WTC11 (cell line): ENCODE results near the gene MYPOP. TPM values are rescaled to one million over a fixed set of nuclear protein-coding genes. Genes with fewer than 3 reads are reported as not detected.
A peak's percentile ranks its signal among the peaks of the same experiment; 100 is the strongest.
"Not testable (repeated sequence)": the region's sequence is repeated elsewhere in the genome, so short reads cannot be mapped to it uniquely, and the experiment has no call there.

ENCODE experiments used
- ATAC-seq: fragments of 200-7000 bp; cut with Tn5 transposase; 2 replicates; pipeline ENCODE4 v1.10.0; 2021; ENCODE audit warnings: mild to moderate bottlenecking, moderate library complexity
- CTCF ChIA-PET: fragments of 300-600 bp; sonication (Branson Sonifier 250); formaldehyde crosslinking; loops from one replicate; lab custom pipeline; 2021; ENCODE audit warnings: antibody characterized with exemption; lab: Charles Lee
- POLR2A ChIA-PET: fragments of 350-600 bp; sonication (Branson Sonifier 250); formaldehyde crosslinking; loops from one replicate; lab custom pipeline; 2021; ENCODE audit warnings: antibody characterized with exemption; lab: Charles Lee
- DNase-seq: peaks from one replicate; pipeline ENCODE4 v3.0.0; 2021; ENCODE audit warnings: low spot score
- H3K27ac Mint-ChIP-seq: 2 replicates; pipeline ENCODE4 v1.8.0; 2021; ENCODE audit warnings: mixed read lengths
- H3K27me3 Mint-ChIP-seq: 2 replicates; pipeline ENCODE4 v1.8.0; 2021; ENCODE audit warnings: low read depth, mild to moderate bottlenecking, moderate library complexity, mixed read lengths
- H3K36me3 Mint-ChIP-seq: 2 replicates; pipeline ENCODE4 v1.8.0; 2021; ENCODE audit warnings: mixed read lengths
- H3K4me1 Mint-ChIP-seq: 2 replicates; pipeline ENCODE4 v1.8.0; 2022; ENCODE audit warnings: mixed read lengths
- H3K4me3 Mint-ChIP-seq: 2 replicates; pipeline ENCODE4 v1.8.0; 2021; ENCODE audit warnings: mild to moderate bottlenecking, moderate library complexity, mixed read lengths
- H3K9me3 Mint-ChIP-seq: 2 replicates; pipeline ENCODE4 v1.8.0; 2021; ENCODE audit warnings: mixed read lengths
- ATF3 ChIP-seq: sonication (generic); formaldehyde crosslinking; conservative IDR thresholded peaks from 2 replicates; pipeline ENCODE4 v1.8.1; 2022; ENCODE audit warnings: mild to moderate bottlenecking, missing genetic modification reagents
- CREB1 ChIP-seq: sonication (generic); formaldehyde crosslinking; IDR thresholded peaks from 2 replicates; pipeline ENCODE4 v1.8.0; 2023; ENCODE audit warnings: mild to moderate bottlenecking, missing genetic modification reagents
- HMGXB4 ChIP-seq: sonication (generic); formaldehyde crosslinking; IDR thresholded peaks from 2 replicates; pipeline ENCODE4 v1.8.1; 2023; ENCODE audit warnings: mild to moderate bottlenecking, moderate library complexity, missing genetic modification reagents
- KAT7 ChIP-seq: sonication (generic); formaldehyde crosslinking; IDR thresholded peaks from 2 replicates; pipeline ENCODE4 v1.8.1; 2023; ENCODE audit warnings: missing genetic modification reagents, mild to moderate bottlenecking, borderline replicate concordance
- MXD4 ChIP-seq: fragments of 250-450 bp; sonication (Bioruptor Pico); IDR thresholded peaks from 2 replicates; pipeline ENCODE4 v1.8.0; 2021; ENCODE audit warnings: mild to moderate bottlenecking, moderate library complexity, borderline replicate concordance
- PREB ChIP-seq: sonication (generic); formaldehyde crosslinking; IDR thresholded peaks from 2 replicates; pipeline ENCODE4 v1.8.1; 2022; ENCODE audit warnings: mild to moderate bottlenecking, missing genetic modification reagents, moderate library complexity, borderline replicate concordance
- RELA ChIP-seq: sonication (generic); formaldehyde crosslinking; IDR thresholded peaks from 2 replicates; pipeline ENCODE4 v1.8.1; 2022; ENCODE audit warnings: missing genetic modification reagents, mild to moderate bottlenecking, borderline replicate concordance
- SMAD4 ChIP-seq: sonication (generic); formaldehyde crosslinking; IDR thresholded peaks from 2 replicates; pipeline ENCODE4 v1.8.0; 2022; ENCODE audit warnings: mild to moderate bottlenecking, missing genetic modification reagents
- TEAD4 ChIP-seq: sonication (generic); formaldehyde crosslinking; IDR thresholded peaks from 2 replicates; pipeline ENCODE4 v1.8.0; 2022; ENCODE audit warnings: mild to moderate bottlenecking, missing genetic modification reagents
- ZBTB21 ChIP-seq: sonication (generic); formaldehyde crosslinking; IDR thresholded peaks from 2 replicates; pipeline ENCODE4 v1.8.1; 2023; ENCODE audit warnings: mild to moderate bottlenecking, missing genetic modification reagents, borderline replicate concordance
- ZBTB43 ChIP-seq: sonication (generic); formaldehyde crosslinking; IDR thresholded peaks from 2 replicates; pipeline ENCODE4 v1.8.1; 2023; ENCODE audit warnings: mild to moderate bottlenecking, missing genetic modification reagents
- ZNF121 ChIP-seq: sonication (generic); formaldehyde crosslinking; IDR thresholded peaks from 2 replicates; pipeline ENCODE4 v1.8.0; 2023; ENCODE audit warnings: missing genetic modification reagents
- ZNF232 ChIP-seq: sonication (generic); formaldehyde crosslinking; IDR thresholded peaks from 2 replicates; pipeline ENCODE4 v1.8.0; 2022; ENCODE audit warnings: mild to moderate bottlenecking, missing genetic modification reagents
- ZNF512 ChIP-seq: sonication (generic); formaldehyde crosslinking; IDR thresholded peaks from 2 replicates; pipeline ENCODE4 v1.8.1; 2022; ENCODE audit warnings: missing genetic modification reagents, borderline replicate concordance
- total RNA-seq: library from RNA; stranded (reverse); gene quantifications from 3 replicates; pipeline ENCODE4 v1.2.3, GENCODE V29; 2021

Gene MYPOP
- total RNA-seq, 1 experiment from 2014 or later, result 13.6 TPM

GRCh38 chr19:45899253-45899652 is 3.2 kb downstream of the MYPOP start:
- TF ChIP-seq MXD4 (CRISPR knock-in tag) (no peak), ZBTB43 (CRISPR knock-in tag) (no peak), SMAD4 (CRISPR knock-in tag) (no peak), PREB (CRISPR knock-in tag) (no peak), RELA (CRISPR knock-in tag) (no peak), ZNF512 (CRISPR knock-in tag) (no peak), ZBTB21 (CRISPR knock-in tag) (no peak), HMGXB4 (CRISPR knock-in tag) (no peak), KAT7 (no peak), ZNF232 (CRISPR knock-in tag) (no peak), CREB1 (CRISPR knock-in tag) (no peak), TEAD4 (CRISPR knock-in tag) (no peak)
- TF ChIP-seq, all 79 proteins: peak for 0
- ChIA-PET CTCF (no interaction called here), POLR2A (no interaction called here)
- no peak for ATAC-seq
- H3K4me3 Mint-ChIP-seq, result no peak overlapping the region
- no peak overlapping the region for H3K27ac Mint-ChIP-seq
- DNase-seq, result no peak
- H3K36me3 Mint-ChIP-seq, result peaks cover 33% of the 10 kb centered on the region
- H3K4me1 Mint-ChIP-seq, result peaks cover 12% of the 10 kb centered on the region
- peaks cover 25% of the 10 kb centered on the region for H3K27me3 Mint-ChIP-seq
- H3K9me3 Mint-ChIP-seq, result no peaks in the 10 kb centered on the region

- peaks cover 23% of the 10 kb centered on the region for H3K27me3 Mint-ChIP-seq
- ATAC-seq (no peak), DNase-seq (no peak)
- H3K9me3 Mint-ChIP-seq, result no peaks in the 10 kb centered on the region
- no peak overlapping the region for H3K4me3 Mint-ChIP-seq
- POLR2A ChIA-PET, result no interaction called here
- no peak for TF ChIP-seq ATF3 (CRISPR knock-in tag)
- TF ChIP-seq ZNF121 (CRISPR knock-in tag), result peak; percentile 81
- CTCF ChIA-PET, result no interaction called here
- H3K36me3 Mint-ChIP-seq, result peaks cover 33% of the 10 kb centered on the region
- H3K27ac Mint-ChIP-seq, result no peak overlapping the region
- peaks cover 10% of the 10 kb centered on the region for H3K4me1 Mint-ChIP-seq
Measured at GRCh38 chr19:45897261-45897812, 5.1 kb downstream of the MYPOP start.

GRCh38 chr19:45895983-45896599 is 6.3 kb downstream of the MYPOP start:
- ATAC-seq, CTCF ChIA-PET, H3K27ac Mint-ChIP-seq, H3K9me3 Mint-ChIP-seq, POLR2A ChIA-PET, DNase-seq, H3K4me3 Mint-ChIP-seq: not testable (repeated sequence)
- peaks cover 10% of the 10 kb centered on the region for H3K4me1 Mint-ChIP-seq
- peaks cover 33% of the 10 kb centered on the region for H3K36me3 Mint-ChIP-seq
- H3K27me3 Mint-ChIP-seq, result peaks cover 12% of the 10 kb centered on the region
